HEK293 (cell line): ENCODE results near the gene PEAR1.

Experiments
- BCL6B ChIP-seq: fragments of 450-650 bp; formaldehyde crosslinking; IDR thresholded peaks from 2 replicates; pipeline ENCODE4 v1.5.1; 2017; ENCODE audit warnings: missing biosample characterization, missing genetic modification characterization
- GLI2 ChIP-seq: fragments of 450-650 bp; formaldehyde crosslinking; IDR thresholded peaks from 2 replicates; pipeline ENCODE4; 2017; ENCODE audit warnings: missing biosample characterization, missing genetic modification characterization, low read depth, borderline replicate concordance
- GLIS1 ChIP-seq: fragments of 450-650 bp; formaldehyde crosslinking; IDR thresholded peaks from 2 replicates; pipeline ENCODE4 v1.5.1; 2016; ENCODE audit warnings: missing biosample characterization, missing genetic modification characterization
- GLIS2 ChIP-seq: fragments of 450-650 bp; formaldehyde crosslinking; IDR thresholded peaks from 2 replicates; pipeline ENCODE4 v1.5.1; 2016; ENCODE audit warnings: missing biosample characterization, missing genetic modification characterization
- HOXC10 ChIP-seq: sonication (generic); formaldehyde crosslinking; IDR thresholded peaks from 2 replicates; pipeline ENCODE4 v1.8.1; 2023; ENCODE audit warnings: mild to moderate bottlenecking, missing genetic modification reagents
- KLF10 ChIP-seq: fragments of 450-650 bp; IDR thresholded peaks from 2 replicates; pipeline ENCODE4 v1.5.1; 2018; ENCODE audit warnings: missing biosample characterization, mild to moderate bottlenecking, missing genetic modification characterization
- KLF16 ChIP-seq: fragments of 450-650 bp; formaldehyde crosslinking; IDR thresholded peaks from 2 replicates; pipeline ENCODE4 v1.5.1; 2017; ENCODE audit warnings: missing biosample characterization, missing genetic modification characterization
- SCRT2 ChIP-seq: fragments of 450-650 bp; formaldehyde crosslinking; IDR thresholded peaks from 2 replicates; pipeline ENCODE4 v1.5.1; 2016; ENCODE audit warnings: missing biosample characterization, missing genetic modification characterization
- ZBTB7A ChIP-seq: fragments of 450-650 bp; formaldehyde crosslinking; IDR thresholded peaks from 2 replicates; pipeline ENCODE4 v1.5.1; 2016; ENCODE audit warnings: low read depth, missing biosample characterization, missing genetic modification characterization
- ZEB2 ChIP-seq: fragments of 450-650 bp; formaldehyde crosslinking; IDR thresholded peaks from 2 replicates; pipeline ENCODE4 v1.5.1; 2016; ENCODE audit warnings: missing biosample characterization, missing genetic modification characterization
- ZNF121 ChIP-seq: fragments of 450-650 bp; formaldehyde crosslinking; IDR thresholded peaks from 2 replicates; pipeline ENCODE4 v1.5.1; 2016; ENCODE audit warnings: missing biosample characterization, missing genetic modification characterization
- ZNF138 ChIP-seq: fragments of 450-650 bp; formaldehyde crosslinking; IDR thresholded peaks from 2 replicates; pipeline ENCODE4 v1.5.1; 2016; ENCODE audit warnings: missing biosample characterization, missing genetic modification characterization, borderline replicate concordance
- ZNF174 ChIP-seq: fragments of 450-650 bp; formaldehyde crosslinking; IDR thresholded peaks from 2 replicates; pipeline ENCODE4 v1.5.0; 2017; ENCODE audit warnings: missing biosample characterization, mild to moderate bottlenecking, missing genetic modification characterization
- ZNF202 ChIP-seq: fragments of 450-650 bp; formaldehyde crosslinking; IDR thresholded peaks from 2 replicates; pipeline ENCODE4 v1.5.1; 2016; ENCODE audit warnings: missing biosample characterization, missing genetic modification characterization, borderline replicate concordance
- ZNF211 ChIP-seq: fragments of 450-650 bp; formaldehyde crosslinking; IDR thresholded peaks from 2 replicates; pipeline ENCODE4 v1.5.1; 2016; ENCODE audit warnings: low read depth, missing biosample characterization, missing genetic modification characterization
- ZNF248 ChIP-seq: fragments of 450-650 bp; formaldehyde crosslinking; IDR thresholded peaks from 2 replicates; pipeline ENCODE4 v1.5.1; 2017; ENCODE audit warnings: missing biosample characterization, missing genetic modification characterization
- ZNF266 ChIP-seq: fragments of 450-650 bp; formaldehyde crosslinking; IDR thresholded peaks from 2 replicates; pipeline ENCODE4 v1.5.1; 2016; ENCODE audit warnings: missing biosample characterization, missing genetic modification characterization, low read depth
- ZNF280D ChIP-seq: fragments of 450-650 bp; formaldehyde crosslinking; IDR thresholded peaks from 2 replicates; pipeline ENCODE4 v1.5.1; 2016; ENCODE audit warnings: missing biosample characterization, missing genetic modification characterization
- ZNF416 ChIP-seq: fragments of 450-650 bp; formaldehyde crosslinking; IDR thresholded peaks from 2 replicates; pipeline ENCODE4 v1.5.1; 2016; ENCODE audit warnings: missing biosample characterization, missing genetic modification characterization
- ZNF521 ChIP-seq: fragments of 450-650 bp; formaldehyde crosslinking; IDR thresholded peaks from 2 replicates; pipeline ENCODE4 v1.5.1; 2017; ENCODE audit warnings: missing biosample characterization, mild to moderate bottlenecking, missing genetic modification characterization
- ZNF529 ChIP-seq: fragments of 450-650 bp; formaldehyde crosslinking; IDR thresholded peaks from 2 replicates; pipeline ENCODE4 v1.5.1; 2017; ENCODE audit warnings: missing genetic modification characterization, missing biosample characterization; ENCODE audit not compliant: insufficient replicate concordance
- ZNF548 ChIP-seq: fragments of 450-650 bp; formaldehyde crosslinking; IDR thresholded peaks from 2 replicates; pipeline ENCODE4 v1.5.1; 2016; ENCODE audit warnings: missing biosample characterization, missing genetic modification characterization
- ZNF555 ChIP-seq: fragments of 450-650 bp; formaldehyde crosslinking; conservative IDR thresholded peaks from 2 replicates; pipeline ENCODE4 v1.5.1; 2017; ENCODE audit warnings: missing biosample characterization, mild to moderate bottlenecking, missing genetic modification characterization, inconsistent platforms
- ZNF623 ChIP-seq: fragments of 450-650 bp; formaldehyde crosslinking; IDR thresholded peaks from 2 replicates; pipeline ENCODE4 v1.5.1; 2016; ENCODE audit warnings: missing biosample characterization, missing genetic modification characterization
- ZNF629 ChIP-seq: fragments of 450-650 bp; formaldehyde crosslinking; IDR thresholded peaks from 2 replicates; pipeline ENCODE4 v1.5.1; 2017; ENCODE audit warnings: missing biosample characterization, missing genetic modification characterization
- ZNF639 ChIP-seq: fragments of 450-650 bp; formaldehyde crosslinking; IDR thresholded peaks from 2 replicates; pipeline ENCODE4 v1.5.1; 2016; ENCODE audit warnings: missing biosample characterization, missing genetic modification characterization
- ZNF654 ChIP-seq: fragments of 450-650 bp; formaldehyde crosslinking; IDR thresholded peaks from 2 replicates; pipeline ENCODE4 v1.5.1; 2016; ENCODE audit warnings: low read depth, missing biosample characterization, missing genetic modification characterization
- ZNF660 ChIP-seq: fragments of 450-650 bp; IDR thresholded peaks from 2 replicates; pipeline ENCODE4 v1.5.1; 2018; ENCODE audit warnings: missing biosample characterization, mild to moderate bottlenecking, missing genetic modification characterization
- ZNF701 ChIP-seq: fragments of 450-650 bp; formaldehyde crosslinking; IDR thresholded peaks from 2 replicates; pipeline ENCODE4 v1.5.1; 2016; ENCODE audit warnings: missing biosample characterization, missing genetic modification characterization
- ZNF704 ChIP-seq: fragments of 450-650 bp; formaldehyde crosslinking; IDR thresholded peaks from 2 replicates; pipeline ENCODE4 v1.5.1; 2016; ENCODE audit warnings: missing biosample characterization, missing genetic modification characterization
- ZNF707 ChIP-seq: fragments of 450-650 bp; formaldehyde crosslinking; IDR thresholded peaks from 2 replicates; pipeline ENCODE4 v1.5.1; 2016; ENCODE audit warnings: missing biosample characterization, missing genetic modification characterization
- ZNF830 ChIP-seq: fragments of 450-650 bp; IDR thresholded peaks from 2 replicates; pipeline ENCODE4 v1.5.0; 2018; ENCODE audit warnings: missing biosample characterization, missing genetic modification characterization, low read depth, mild to moderate bottlenecking, moderate library complexity
- ZSCAN5A ChIP-seq: fragments of 450-650 bp; formaldehyde crosslinking; IDR thresholded peaks from 2 replicates; pipeline ENCODE4 v1.5.1; 2016; ENCODE audit warnings: missing biosample characterization, missing genetic modification characterization

PEAR1 gene

GRCh38 chr1:156892190-156893047 is 1.1 kb upstream of the PEAR1 start (continued):
- TF ChIP-seq GLI2, result no peak
- TF ChIP-seq ZNF555, result no peak
- no peak; the same call in none of the 2 replicates for TF ChIP-seq ZNF660
- TF ChIP-seq ZNF521 (tag by site-specific recombination), result no peak
- TF ChIP-seq ZNF266, result no peak
- no peak for TF ChIP-seq ZNF121 (tag by site-specific recombination)
- TF ChIP-seq ZSCAN5A (tag by site-specific recombination), result no peak
- TF ChIP-seq ZNF211, result no peak
- TF ChIP-seq ZNF280D (tag by site-specific recombination), result no peak
- no peak for TF ChIP-seq ZBTB7A (tag by site-specific recombination)
- TF ChIP-seq SCRT2 (tag by site-specific recombination), result no peak
- no peak for TF ChIP-seq ZNF174
- TF ChIP-seq HOXC10, result no peak
- TF ChIP-seq ZNF629, result peak; percentile 62
- peak; percentile 61 for TF ChIP-seq ZEB2 (tag by site-specific recombination)
- TF ChIP-seq ZNF548 (tag by site-specific recombination), result no peak
- TF ChIP-seq ZNF830, result no peak
- no peak for TF ChIP-seq ZNF701 (tag by site-specific recombination)
- no peak for TF ChIP-seq ZNF202 (tag by site-specific recombination)
- peak; percentile 81 for TF ChIP-seq KLF10 (tag by site-specific recombination)
- peak; percentile 81 for TF ChIP-seq GLIS2 (tag by site-specific recombination)
- TF ChIP-seq KLF16 (tag by site-specific recombination), result peak; percentile 74; the same call in 1 of the 2 replicates
- TF ChIP-seq ZNF707, result no peak
- TF ChIP-seq ZNF416 (tag by site-specific recombination), result no peak
- peak; percentile 57 for TF ChIP-seq ZNF654 (tag by site-specific recombination)
- no peak for TF ChIP-seq ZNF529 (tag by site-specific recombination)
- TF ChIP-seq ZNF639 (tag by site-specific recombination), result peak; percentile 56; the same call in 1 of the 2 replicates
- TF ChIP-seq ZNF248 (tag by site-specific recombination), result no peak
- TF ChIP-seq ZNF704 (tag by site-specific recombination), result no peak
- TF ChIP-seq GLIS1 (tag by site-specific recombination), result peak; percentile 81
- TF ChIP-seq ZNF138 (tag by site-specific recombination), result no peak
- no peak for TF ChIP-seq ZNF623 (tag by site-specific recombination)
- TF ChIP-seq BCL6B (tag by site-specific recombination), result no peak
